HepG2 (cell line): ENCODE measurements around the gene UNC119B. TPM values are rescaled to one million over a fixed set of nuclear protein-coding genes. Genes with fewer than 3 reads are reported as not detected.

ENCODE experiments used
- AGO2 ChIP-seq: fragments of 200-400 bp; formaldehyde crosslinking; optimal IDR thresholded peaks from 2 replicates; pipeline ENCODE3; 2017; ENCODE audit warnings: mild to moderate bottlenecking, low read depth, low read length, moderate library complexity
- ARID2 ChIP-seq: sonication (generic); formaldehyde crosslinking; IDR thresholded peaks from 2 replicates; pipeline ENCODE4 v1.8.1; 2022; ENCODE audit warnings: mild to moderate bottlenecking, missing genetic modification reagents, borderline replicate concordance
- ARID3A ChIP-seq: IDR thresholded peaks from 2 replicates; pipeline ENCODE4 v1.6.1; 2012; ENCODE audit warnings: low read depth, low read length, improper control_type of control experiment
- BCL3 ChIP-seq: sonication (generic); formaldehyde crosslinking; IDR thresholded peaks from 2 replicates; pipeline ENCODE4 v1.5.1; 2020; ENCODE audit warnings: mild to moderate bottlenecking, missing genetic modification reagents, moderate library complexity
- BRCA1 ChIP-seq: sonication (generic); formaldehyde crosslinking; IDR thresholded peaks from 2 replicates; pipeline ENCODE4 v1.4.0; 2020; ENCODE audit warnings: missing genetic modification reagents
- KAT8 ChIP-seq: IDR thresholded peaks from 2 replicates; pipeline ENCODE4 v1.6.1; 2016; ENCODE audit warnings: missing genetic modification reagents, missing compliant biosample characterization
- SKI ChIP-seq: fragments of 450-650 bp; IDR thresholded peaks from one replicate; pipeline ENCODE4 v1.6.1; 2018; ENCODE audit warnings: mild to moderate bottlenecking; ENCODE audit not compliant: partially characterized antibody
- TCF7L2 ChIP-seq: IDR thresholded peaks from 2 replicates; pipeline ENCODE4 v1.6.1; 2011; ENCODE audit warnings: mild to moderate bottlenecking, low read depth, low read length, moderate library complexity
- ZFP37 ChIP-seq: sonication (generic); formaldehyde crosslinking; IDR thresholded peaks from 2 replicates; pipeline ENCODE4 v1.4.0; 2020; ENCODE audit warnings: missing genetic modification reagents, borderline replicate concordance
- ZNF318 ChIP-seq: sonication (generic); formaldehyde crosslinking; IDR thresholded peaks from 2 replicates; pipeline ENCODE4 v1.4.0; 2020; ENCODE audit warnings: mild to moderate bottlenecking, missing genetic modification reagents
- ZNF503 ChIP-seq: sonication (generic); formaldehyde crosslinking; IDR thresholded peaks from 2 replicates; pipeline ENCODE4 v1.4.0; 2020; ENCODE audit warnings: missing genetic modification reagents
- ZNF577 ChIP-seq: sonication (generic); formaldehyde crosslinking; IDR thresholded peaks from 2 replicates; pipeline ENCODE4 v1.4.0; 2020; ENCODE audit warnings: mild to moderate bottlenecking, low read depth, missing genetic modification reagents, borderline replicate concordance
- polyA plus RNA-seq, 8 experiments: library from polyadenylated mRNA; depleted of rRNA in 3 of 8; stranded (reverse) in 7 of 8; unstranded in 1 of 8; fragments of >200 nt; fragmentation: Illumina TruSeq in 4 of 8; extraction: Trizol in 4 of 8; gene quantifications; 2 replicates each; pipeline versions ENCODE4 v1.2.1 to v1.2.3, GENCODE V29; 2011 to 2016; ENCODE audit warnings: low read depth in 4 of 8, missing spikeins in 1 of 8, mixed read lengths in 1 of 8; ENCODE audit not compliant: insufficient read depth in 1 of 8
- total RNA-seq, 5 experiments: library from RNA; depleted of rRNA; stranded (reverse); fragments of >200 nt; fragmentation: Illumina TruSeq; extraction: Trizol; gene quantifications; 2 replicates each; pipeline ENCODE4 v1.2.3, GENCODE V29; 2016; ENCODE audit warnings: low read depth in 1 of 5

Gene UNC119B
- total and polyA plus RNA-seq, 2 of the 13 experiments (the other 11 are each of a cell fraction or from before 2014, with no cell fraction given): 19.6 to 19.7 TPM

- TF ChIP-seq ARID3A: peak; percentile 20; the same call in 1 of the 2 replicates
- TF ChIP-seq SKI: no peak
- no peak for TF ChIP-seq ZNF577 (CRISPR knock-in tag)
- 0 out of 2 replicates have a peak, but pooled peaks have one; percentile 36 for TF ChIP-seq ZNF503
- TF ChIP-seq AGO2: peak; percentile 50
- TF ChIP-seq ZNF318 (CRISPR knock-in tag): no peak; the same call in 1 of the 2 replicates
- peak; percentile 71; the same call in 1 of the 2 replicates for TF ChIP-seq ARID2 (CRISPR knock-in tag)
- TF ChIP-seq ZFP37 (CRISPR knock-in tag): 0 out of 2 replicates have a peak, but pooled peaks have one; percentile 32
- TF ChIP-seq TCF7L2: no peak
- peak; percentile 38; the same call in 1 of the 2 replicates for TF ChIP-seq BCL3 (CRISPR knock-in tag)
- TF ChIP-seq KAT8 (CRISPR knock-in tag): peak; percentile 95
- TF ChIP-seq BRCA1 (CRISPR knock-in tag): 0 out of 2 replicates have a peak, but pooled peaks have one; percentile 17
Measured at GRCh38 chr12:120686690-120687577, 23.3 kb upstream of the UNC119B start, which contains the start of gene MLEC (continued).
